ENCODE results near the gene UGT1A10. TPM values are rescaled to one million over a fixed set of nuclear protein-coding genes. Genes with fewer than 3 reads are reported as not detected.

The UGT1A10 gene
- total RNA-seq, 1 experiment from 2014 or later, result not detected

DNA sequence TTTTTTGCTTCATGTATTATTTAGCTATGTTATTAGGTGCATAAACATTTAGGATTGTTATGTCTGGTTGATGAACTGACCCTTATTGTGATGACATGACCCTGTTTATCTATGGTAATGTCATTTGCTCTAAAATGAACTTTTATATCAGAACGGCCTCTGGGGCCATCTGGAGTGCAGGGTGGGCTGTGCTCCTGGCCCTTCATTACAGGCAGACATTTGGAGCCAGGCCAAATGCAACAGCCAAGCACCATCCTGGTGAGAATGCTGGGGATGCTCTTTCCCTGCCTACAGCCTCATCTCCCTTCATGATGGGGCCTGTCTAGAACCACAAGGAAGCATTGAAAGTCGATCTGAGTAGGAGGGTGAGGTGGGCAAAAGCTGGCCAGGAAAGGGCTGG is 180.1 kb downstream of the UGT1A10 start:
- no peak overlapping the region for H2BK20ac ChIP-seq (ENCODE audit: low read depth, low read length, poor library complexity, severe bottlenecking)
- no peak overlapping the region for H3K4me3 Mint-ChIP-seq
- no peaks in the 10 kb centered on the region for H3K23me2 ChIP-seq (ENCODE audit: insufficient read length, low read depth, low read length, poor library complexity, severe bottlenecking)
- no peaks in the 10 kb centered on the region for H3K4me1 Mint-ChIP-seq
- H3K4me2 ChIP-seq (ENCODE audit: insufficient read depth, insufficient read length, low read length), result no peak overlapping the region
- H3K79me2 ChIP-seq (ENCODE audit: insufficient read depth, low read length), result no peaks in the 10 kb centered on the region
- H4K8ac ChIP-seq (replicated peaks; ENCODE audit: insufficient read length, low read depth, low read length), result no peak overlapping the region
- peaks cover 7% of the 10 kb centered on the region for H3K27me3 Mint-ChIP-seq (ENCODE audit: low read depth)
- H3K79me1 ChIP-seq (ENCODE audit: insufficient read depth, low read depth, low read length, poor library complexity, severe bottlenecking), result no peaks in the 10 kb centered on the region
- no peak overlapping the region for H2BK120ac ChIP-seq (ENCODE audit: low read depth, low read length, poor library complexity, severe bottlenecking)
- no peak overlapping the region for H4K5ac ChIP-seq (ENCODE audit: insufficient read length, low read depth, low read length)
- H2BK12ac ChIP-seq (ENCODE audit: insufficient read length, low read depth, low read length), result no peak overlapping the region
- H3K27me3 ChIP-seq (ENCODE audit: insufficient read depth, low read length), result no peaks in the 10 kb centered on the region
- H3K9ac ChIP-seq (ENCODE audit: extremely low read depth, insufficient read length, low read length), result no peak overlapping the region
- no peak overlapping the region for H2BK5ac ChIP-seq (ENCODE audit: insufficient read length, low read length)
- no peak overlapping the region for H3T11ph ChIP-seq (ENCODE audit: low read length)
- WGBS (ENCODE audit: extremely low coverage, insufficient read length, low lambda C conversion rate), result no CpG with 5 or more reads among the region's 2 CpGs
- no peaks in the 10 kb centered on the region for H3K36me3 Mint-ChIP-seq (ENCODE audit: insufficient read depth in 1 of 3, low read depth in 3 of 3)
- H3K9me3 ChIP-seq (ENCODE audit: control insufficient read depth, low read depth, low read length), result no peaks in the 10 kb centered on the region
- H3K18ac ChIP-seq (ENCODE audit: insufficient read length, low read depth, low read length), result no peak overlapping the region
- H3K4me1 ChIP-seq (ENCODE audit: insufficient read depth, low read length), result no peaks in the 10 kb centered on the region
- H3K14ac ChIP-seq (ENCODE audit: insufficient read depth, low read length), result no peak overlapping the region
- no peak overlapping the region for H3K56ac ChIP-seq (ENCODE audit: insufficient read length, low read depth, low read length)
- H3K27ac ChIP-seq (ENCODE audit: insufficient read length, low read depth, low read length), result no peak overlapping the region
- H4K91ac ChIP-seq (ENCODE audit: insufficient read length, low read depth, low read length), result no peak overlapping the region
- no peak overlapping the region for H3K23ac ChIP-seq (ENCODE audit: insufficient read length, low read depth, low read length)
- H2AK5ac ChIP-seq (ENCODE audit: insufficient read length, low read length), result no peak overlapping the region
- no peak overlapping the region for H3K27ac Mint-ChIP-seq
- H4K20me1 ChIP-seq (ENCODE audit: control insufficient read depth, insufficient read depth, insufficient read length), result no peaks in the 10 kb centered on the region
- H2AFZ ChIP-seq (ENCODE audit: low read length), result no peak overlapping the region
- H3K4ac ChIP-seq (ENCODE audit: low read depth, low read length), result no peak overlapping the region
- no peak overlapping the region for H2BK15ac ChIP-seq (ENCODE audit: low read depth, low read length)
- DNase-seq, result no peak
- no peak for TF ChIP-seq CTCF (conservative IDR thresholded peaks at IDR 0.05)
- no peaks in the 10 kb centered on the region; a peak in 1 of 5 replicates for H3K9me3 Mint-ChIP-seq
